Hepatocyte (in vitro differentiated cells): Measurements from ENCODE around the gene ILRUN. TPM values are rescaled to one million over a fixed set of nuclear protein-coding genes. Genes with fewer than 3 reads are reported as not detected.

ENCODE experiments used
- DNase-seq: peaks from one replicate; pipeline ENCODE4 v3.0.0-alpha.2; 2016; ENCODE audit warnings: low spot score
- H2AFZ ChIP-seq: fragments of 200-600 bp; sonication (generic); 2 replicates; pipeline ENCODE4 v1.6.0; 2016; ENCODE audit warnings: antibody characterized with exemption, mild to moderate bottlenecking
- H3K27ac ChIP-seq: fragments of 200-600 bp; sonication (generic); 2 replicates; pipeline ENCODE4 v1.5.1; 2016; ENCODE audit warnings: mild to moderate bottlenecking
- H3K27me3 ChIP-seq: fragments of 200-600 bp; sonication (generic); 2 replicates; pipeline ENCODE4 v1.6.1; 2016
- H3K36me3 ChIP-seq: fragments of 200-600 bp; sonication (generic); replicated peaks from 2 replicates; pipeline ENCODE4 v1.5.1; 2016; ENCODE audit warnings: low read depth; ENCODE audit not compliant: insufficient read depth
- H3K4me1 ChIP-seq: fragments of 200-600 bp; sonication (generic); 2 replicates; pipeline ENCODE4 v1.5.1; 2016; ENCODE audit warnings: mild to moderate bottlenecking, moderate library complexity; ENCODE audit not compliant: insufficient read depth
- H3K4me2 ChIP-seq: fragments of 200-600 bp; sonication (generic); 2 replicates; pipeline ENCODE4 v1.6.0; 2016
- H3K4me3 ChIP-seq: fragments of 200-600 bp; sonication (generic); 2 replicates; pipeline ENCODE4 v1.5.1; 2016; ENCODE audit warnings: mild to moderate bottlenecking
- H3K79me2 ChIP-seq: fragments of 200-600 bp; sonication (generic); 2 replicates; pipeline ENCODE4 v1.6.0; 2017; ENCODE audit warnings: mild to moderate bottlenecking
- H3K9me2 ChIP-seq: fragments of 200-600 bp; sonication (generic); replicated peaks from 2 replicates; pipeline ENCODE4 v1.6.0; 2017; ENCODE audit warnings: mild to moderate bottlenecking; ENCODE audit not compliant: insufficient read depth
- H3K9me3 ChIP-seq: fragments of 200-600 bp; sonication (generic); 2 replicates; pipeline ENCODE4 v1.5.1; 2016; ENCODE audit warnings: low read depth, mild to moderate bottlenecking
- H4K20me1 ChIP-seq: fragments of 200-600 bp; sonication (generic); 2 replicates; pipeline ENCODE4 v1.6.0; 2016; ENCODE audit warnings: mild to moderate bottlenecking; ENCODE audit not compliant: insufficient read depth, poor library complexity, severe bottlenecking
- EZH2 ChIP-seq: fragments of 200-600 bp; sonication (generic); IDR thresholded peaks from 2 replicates; pipeline ENCODE4 v1.6.1; 2016; ENCODE audit warnings: antibody characterized with exemption, mild to moderate bottlenecking, borderline replicate concordance
- EZH2phosphoT487 ChIP-seq: fragments of 200-600 bp; sonication (generic); IDR thresholded peaks from one replicate; pipeline ENCODE4 v1.6.1; 2018; ENCODE audit warnings: antibody characterized with exemption, mild to moderate bottlenecking, low read depth, moderate library complexity; ENCODE audit not compliant: unreplicated experiment, severe bottlenecking
- WGBS: methylation state at CpG from one replicate; pipeline ENCODE4 v1.1.6; 2016; ENCODE audit warnings: low lambda C conversion rate; ENCODE audit errors: missing lambda C conversion rate; 5-methylcytosine and 5-hydroxymethylcytosine counted together
- polyA plus RNA-seq: library from polyadenylated mRNA; unstranded; fragments of >200 nt; fragmentation: Nextera tagmentation; extraction: Ambion mirVana; gene quantifications from 2 replicates; pipeline ENCODE4 v1.2.1, GENCODE V29; 2016
- total RNA-seq: library from RNA; depleted of rRNA; stranded (reverse); fragments of >200 nt; gene quantifications from 2 replicates; pipeline ENCODE4 v1.2.3, GENCODE V29; 2014
- TF ChIP-seq, protein P1 (sequence below): fragments of 200-600 bp; sonication (generic); IDR thresholded peaks from 2 replicates; pipeline ENCODE4 v1.5.1; 2016; ENCODE audit warnings: antibody characterized with exemption, mild to moderate bottlenecking; ENCODE audit not compliant: poor library complexity

The ILRUN gene
- total and polyA plus RNA-seq, 2 experiments from 2014 or later = 12.7 to 61.3 TPM

DNA sequence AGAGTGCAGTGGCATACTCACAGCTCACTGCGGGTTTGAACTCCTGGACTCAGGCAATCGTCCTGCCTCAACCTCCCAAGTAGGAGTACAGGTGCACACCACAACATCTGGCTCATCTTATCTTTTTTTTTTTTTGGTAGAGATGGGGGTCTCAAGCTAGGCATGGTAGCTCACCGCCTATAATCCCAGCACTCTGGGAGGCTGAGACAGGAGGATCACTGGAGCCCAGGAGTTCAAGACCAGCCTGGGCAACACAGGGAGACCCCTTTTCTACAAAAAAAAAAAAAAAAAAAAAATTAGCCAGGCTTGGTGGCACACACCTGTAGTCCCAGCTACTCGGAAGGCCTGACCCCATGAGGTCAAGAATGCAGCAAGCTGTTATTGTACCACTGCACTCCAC lies 31.5 kb downstream of the ILRUN start:
- Histone ChIP-seq H2AFZ (no peak overlapping the region), H3K79me2 (peaks cover 97% of the 10 kb centered on the region), H3K9me3 (no peaks in the 10 kb centered on the region), H3K27ac (peak overlapping the region; percentile 59), H3K4me2 (no peak overlapping the region), H3K9me2 (no peaks in the 10 kb centered on the region), H3K36me3 (no peaks in the 10 kb centered on the region), H3K4me3 (no peak overlapping the region), H3K4me1 (peaks cover 19% of the 10 kb centered on the region), H3K27me3 (no peaks in the 10 kb centered on the region), H4K20me1 (peaks cover 3% of the 10 kb centered on the region)
- TF ChIP-seq, protein P1, sequence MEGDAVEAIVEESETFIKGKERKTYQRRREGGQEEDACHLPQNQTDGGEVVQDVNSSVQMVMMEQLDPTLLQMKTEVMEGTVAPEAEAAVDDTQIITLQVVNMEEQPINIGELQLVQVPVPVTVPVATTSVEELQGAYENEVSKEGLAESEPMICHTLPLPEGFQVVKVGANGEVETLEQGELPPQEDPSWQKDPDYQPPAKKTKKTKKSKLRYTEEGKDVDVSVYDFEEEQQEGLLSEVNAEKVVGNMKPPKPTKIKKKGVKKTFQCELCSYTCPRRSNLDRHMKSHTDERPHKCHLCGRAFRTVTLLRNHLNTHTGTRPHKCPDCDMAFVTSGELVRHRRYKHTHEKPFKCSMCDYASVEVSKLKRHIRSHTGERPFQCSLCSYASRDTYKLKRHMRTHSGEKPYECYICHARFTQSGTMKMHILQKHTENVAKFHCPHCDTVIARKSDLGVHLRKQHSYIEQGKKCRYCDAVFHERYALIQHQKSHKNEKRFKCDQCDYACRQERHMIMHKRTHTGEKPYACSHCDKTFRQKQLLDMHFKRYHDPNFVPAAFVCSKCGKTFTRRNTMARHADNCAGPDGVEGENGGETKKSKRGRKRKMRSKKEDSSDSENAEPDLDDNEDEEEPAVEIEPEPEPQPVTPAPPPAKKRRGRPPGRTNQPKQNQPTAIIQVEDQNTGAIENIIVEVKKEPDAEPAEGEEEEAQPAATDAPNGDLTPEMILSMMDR = no peak
- TF ChIP-seq EZH2 (no peak), EZH2phosphoT487 (no peak)
- WGBS = 89% methylated on average over 4 of the region's 4 CpGs
- no peak for DNase-seq

DNA sequence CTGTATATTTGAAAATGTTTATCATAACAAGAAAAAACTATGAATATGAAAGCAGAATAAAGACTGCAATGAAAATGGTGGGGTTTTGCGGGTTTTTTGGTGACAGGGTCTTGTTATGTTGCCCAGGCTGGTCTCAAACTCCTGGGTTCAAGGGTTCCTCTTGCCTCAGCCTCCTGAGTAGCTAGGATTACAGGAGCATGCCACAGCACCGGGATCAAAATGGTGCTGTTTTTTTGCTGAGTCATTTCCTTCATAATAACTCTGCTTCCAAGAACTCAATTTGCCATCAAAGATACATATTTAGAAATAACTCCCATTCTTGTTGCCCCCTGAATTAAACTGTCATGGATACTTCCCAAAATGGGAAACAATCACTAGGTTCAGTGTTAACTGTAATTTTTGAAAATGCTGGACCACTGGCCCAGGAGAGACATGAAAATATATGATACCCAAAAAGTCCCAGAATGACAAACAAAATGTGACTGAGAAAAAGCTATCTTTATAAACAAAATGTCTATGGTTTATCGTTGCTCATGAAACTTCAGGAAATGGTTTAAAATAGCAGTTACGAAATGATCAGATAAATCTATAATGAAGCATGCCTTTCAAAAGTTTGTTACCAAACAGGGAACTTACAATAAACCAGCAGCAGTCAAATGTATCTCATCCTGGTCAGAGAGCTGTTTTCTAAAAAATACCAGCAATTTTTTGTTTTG lies 32.2 kb downstream of the ILRUN start:
- DNase-seq = no peak
- no peak overlapping the region for H3K4me3 ChIP-seq
- no peak for TF ChIP-seq EZH2phosphoT487
- H2AFZ ChIP-seq = no peak overlapping the region
- H3K4me2 ChIP-seq = no peak overlapping the region
- H3K36me3 ChIP-seq = no peaks in the 10 kb centered on the region
- peaks cover 19% of the 10 kb centered on the region for H3K4me1 ChIP-seq
- peaks cover 97% of the 10 kb centered on the region for H3K79me2 ChIP-seq
- 69% methylated on average over 4 of the region's 4 CpGs for WGBS
- H4K20me1 ChIP-seq = peaks cover 3% of the 10 kb centered on the region
- no peaks in the 10 kb centered on the region for H3K9me3 ChIP-seq
- H3K27ac ChIP-seq = peak overlapping the region; percentile 59
- no peaks in the 10 kb centered on the region for H3K27me3 ChIP-seq
- no peaks in the 10 kb centered on the region for H3K9me2 ChIP-seq

DNA sequence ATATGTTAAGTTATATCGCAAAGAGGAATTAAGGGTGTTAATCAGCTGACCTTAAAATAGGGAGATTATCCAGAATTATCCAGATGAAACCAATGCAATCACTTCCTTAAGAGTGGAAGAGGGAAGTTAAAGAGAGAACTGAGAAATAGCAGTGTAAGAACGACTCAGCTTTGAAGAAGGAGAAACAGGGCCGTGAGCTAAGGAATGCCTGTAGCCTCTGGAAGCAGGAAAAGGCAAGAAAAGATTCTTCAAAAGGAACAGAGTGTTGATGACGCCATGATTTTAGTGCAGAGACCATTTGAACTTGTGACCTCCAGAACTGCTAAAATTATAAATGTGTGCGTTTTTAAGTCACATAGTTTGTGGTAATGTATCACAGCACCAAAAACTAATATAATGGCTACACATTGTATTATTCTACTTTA lies 32.7 kb downstream of the ILRUN start:
- Histone ChIP-seq H3K4me2 (no peak overlapping the region), H3K79me2 (peaks cover 97% of the 10 kb centered on the region), H2AFZ (no peak overlapping the region), H3K36me3 (no peaks in the 10 kb centered on the region), H3K4me1 (peaks cover 19% of the 10 kb centered on the region), H3K4me3 (no peak overlapping the region), H3K9me2 (no peaks in the 10 kb centered on the region), H3K27me3 (no peaks in the 10 kb centered on the region), H3K27ac (peak overlapping the region; percentile 59), H3K9me3 (no peaks in the 10 kb centered on the region), H4K20me1 (peaks cover 3% of the 10 kb centered on the region)
- no peak for DNase-seq
- WGBS = 63% methylated on average over 5 of the region's 5 CpGs
- TF ChIP-seq EZH2 = no peak
- no peak for TF ChIP-seq EZH2phosphoT487
- TF ChIP-seq, protein P1 = no peak

DNA sequence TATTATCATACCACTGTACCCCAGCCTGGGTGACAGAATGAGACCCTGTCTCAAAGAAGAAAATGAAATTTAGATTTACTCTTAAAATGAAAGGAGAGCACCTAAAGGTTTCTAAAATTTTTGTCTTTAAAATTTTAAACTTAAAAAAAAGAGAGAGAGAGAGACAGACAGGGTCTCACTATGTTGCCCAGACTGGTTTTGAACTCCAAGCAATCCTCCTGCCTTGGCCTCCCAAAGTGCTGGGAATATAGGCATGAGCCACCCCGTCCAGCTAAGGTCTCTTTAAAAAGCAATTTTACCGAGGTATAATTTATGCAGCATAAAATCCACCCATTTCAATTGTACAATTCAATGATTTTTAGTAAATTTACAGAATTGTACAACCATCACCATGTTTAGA lies 33.2 kb downstream of the ILRUN start:
- Histone ChIP-seq H3K27me3 (no peaks in the 10 kb centered on the region), H3K27ac (peak overlapping the region; percentile 59), H4K20me1 (peaks cover 3% of the 10 kb centered on the region), H3K79me2 (peaks cover 97% of the 10 kb centered on the region), H3K4me1 (peaks cover 19% of the 10 kb centered on the region), H3K36me3 (no peaks in the 10 kb centered on the region), H3K4me2 (no peak overlapping the region), H3K9me3 (no peaks in the 10 kb centered on the region), H2AFZ (no peak overlapping the region), H3K9me2 (no peaks in the 10 kb centered on the region), H3K4me3 (no peak overlapping the region)
- TF ChIP-seq EZH2phosphoT487 (no peak), EZH2 (no peak)
- TF ChIP-seq, protein P1 = no peak
- no peak for DNase-seq
- WGBS = 94% methylated on average over 2 of the region's 2 CpGs
